HepG2 (cell line): ENCODE measurements around the gene CER1. TPM values are rescaled to one million over a fixed set of nuclear protein-coding genes. Genes with fewer than 3 reads are reported as not detected.

Source experiments
- ATAC-seq: fragments of 200-7000 bp; cut with Tn5 transposase; 3 replicates; pipeline ENCODE4 v1.9.1; 2020; ENCODE audit warnings: mild to moderate bottlenecking, moderate library complexity
- BruUV-seq: library from RNA; stranded (reverse); fragments of 400-500 nt; replicated peaks from 2 replicates; lab custom pipeline; 2021; lab: Mats Ljungman, UMichigan
- CTCF ChIA-PET: fragments of 300-600 bp; formaldehyde crosslinking; extraction: SDS; loops from one replicate; lab custom pipeline; 2021; ENCODE audit warnings: low total read pairs, inconsistent platforms, low intra/inter-chr PET ratio; lab: Yijun Ruan, JAX
- POLR2A ChIA-PET: fragments of 350-600 bp; sonication (Branson Sonifier 250); formaldehyde crosslinking; loops from one replicate; lab custom pipeline; 2020; ENCODE audit warnings: antibody characterized with exemption, inconsistent platforms; lab: Yijun Ruan, JAX
- DNase-seq: peaks from one replicate; pipeline ENCODE4 v3.0.0-alpha.2; 2015; ENCODE audit warnings: low spot score
- FAIRE-seq: peaks from 3 replicates; lab custom pipeline; 2011; peaks lifted over from hg19 to GRCh38; lab: Jason Lieb, UNC
- H2AFZ ChIP-seq: one replicate; pipeline ENCODE4 v1.6.1; 2011; ENCODE audit warnings: low read length, inconsistent platforms
- H3K27ac ChIP-seq: fragments of 300-600 bp; 3 replicates; pipeline ENCODE4 v1.8.0; 2011; ENCODE audit warnings: mixed run types, mild to moderate bottlenecking, mixed read lengths, low read length, inconsistent platforms; ENCODE audit not compliant: insufficient read depth; ENCODE audit errors: extremely low read length
- H3K27me3 ChIP-seq, 2 experiments: fragments of 200-600 bp in 1 of 2; 2 replicates in 1 of 2; 3 replicates in 1 of 2; pipeline versions ENCODE4 v1.6.0 to v1.8.0; 2011; ENCODE audit warnings: low read length in 2 of 2, mild to moderate bottlenecking in 2 of 2, moderate library complexity in 2 of 2, inconsistent platforms in 1 of 2; ENCODE audit not compliant: insufficient read depth in 2 of 2, control insufficient read depth in 1 of 2
- H3K36me3 ChIP-seq, 2 experiments: fragments of 200-600 bp in 1 of 2; replicated peaks in 1 of 2; 2 replicates in 1 of 2; 3 replicates in 1 of 2; pipeline versions ENCODE4 v1.5.1 to v1.8.0; 2011; ENCODE audit warnings: low read length in 2 of 2, inconsistent platforms in 1 of 2; ENCODE audit not compliant: insufficient read depth in 2 of 2, control insufficient read depth in 1 of 2
- H3K4me1 ChIP-seq: 2 replicates; pipeline ENCODE4 v1.5.1; 2012; ENCODE audit warnings: low read length, inconsistent platforms; ENCODE audit not compliant: insufficient read depth
- H3K4me2 ChIP-seq: 2 replicates; pipeline ENCODE4 v1.6.0; 2011; ENCODE audit warnings: low read depth, low read length, inconsistent platforms
- H3K4me3 ChIP-seq, 3 experiments: fragments of 200-600 bp in 1 of 3; sonication (generic), shearing (Covaris generic) in 1 of 3; replicated peaks in 1 of 3; 2 replicates each; pipeline ENCODE4 v1.5.1; 2011 to 2016; ENCODE audit warnings: low read length in 3 of 3, inconsistent platforms in 2 of 3, low read depth in 2 of 3, mild to moderate bottlenecking in 2 of 3, control low read depth in 1 of 3, mixed read lengths in 1 of 3; ENCODE audit not compliant: insufficient read depth in 1 of 3
- H3K79me2 ChIP-seq: one replicate; pipeline ENCODE4 v1.6.1; 2011; ENCODE audit warnings: low read length, inconsistent platforms; ENCODE audit not compliant: insufficient read depth
- H3K9ac ChIP-seq: 2 replicates; pipeline ENCODE4 v1.6.0; 2011; ENCODE audit warnings: mild to moderate bottlenecking, low read depth, low read length, inconsistent platforms; ENCODE audit not compliant: insufficient read depth
- H3K9me3 ChIP-seq: 2 replicates; pipeline ENCODE4 v1.5.1; 2012; ENCODE audit warnings: mild to moderate bottlenecking, low read length
- H4K20me1 ChIP-seq: 2 replicates; pipeline ENCODE4 v1.6.0; 2011; ENCODE audit warnings: inconsistent platforms, mild to moderate bottlenecking, low read length, moderate library complexity; ENCODE audit not compliant: insufficient read depth
- GPN1 ChIP-seq: sonication (generic); formaldehyde crosslinking; IDR thresholded peaks from 2 replicates; pipeline ENCODE4 v1.5.1; 2020; ENCODE audit warnings: missing genetic modification reagents, borderline replicate concordance
- JUNB ChIP-seq: sonication (generic); formaldehyde crosslinking; IDR thresholded peaks from 2 replicates; pipeline ENCODE4 v1.8.0; 2022; ENCODE audit warnings: missing genetic modification reagents, mild to moderate bottlenecking, borderline replicate concordance
- MATR3 ChIP-seq: sonication (generic); formaldehyde crosslinking; IDR thresholded peaks from 2 replicates; pipeline ENCODE4 v1.4.0; 2020; ENCODE audit warnings: missing genetic modification reagents
- MTF1 ChIP-seq: sonication (generic); formaldehyde crosslinking; IDR thresholded peaks from 2 replicates; pipeline ENCODE4 v1.5.0; 2020; ENCODE audit warnings: missing genetic modification reagents
- POLR2G ChIP-seq: fragments of 200-400 bp; formaldehyde crosslinking; IDR thresholded peaks from 2 replicates; pipeline ENCODE4 v1.6.1; 2018; ENCODE audit warnings: mild to moderate bottlenecking, low read depth, low read length, moderate library complexity
- RFX5 ChIP-seq: IDR thresholded peaks from 2 replicates; pipeline ENCODE4 v1.6.1; 2011; ENCODE audit warnings: low read depth, low read length, improper control_type of control experiment
- RFXANK ChIP-seq: IDR thresholded peaks from 2 replicates; pipeline ENCODE4 v1.6.1; 2016
- SAP130 ChIP-seq: IDR thresholded peaks from 2 replicates; pipeline ENCODE4 v1.6.1; 2016; ENCODE audit warnings: low read depth
- TMF1 ChIP-seq: sonication (generic); formaldehyde crosslinking; IDR thresholded peaks from 2 replicates; pipeline ENCODE4 v1.8.1; 2022; ENCODE audit warnings: low read depth, missing genetic modification reagents
- ZNF569 ChIP-seq: sonication (generic); formaldehyde crosslinking; IDR thresholded peaks from 2 replicates; pipeline ENCODE4 v1.5.0; 2020; ENCODE audit warnings: mild to moderate bottlenecking, missing genetic modification reagents, moderate library complexity, borderline replicate concordance
- WGBS: methylation state at CpG from one replicate; pipeline ENCODE4 v1.1.6; 2017; ENCODE audit warnings: low lambda C conversion rate; 5-methylcytosine and 5-hydroxymethylcytosine counted together
- in situ Hi-C: cut with HindIII; loops from 2 replicates; pipeline ENCODE4 v1.10.0; 2017; ENCODE audit warnings: low pct_unique_long_range_greater_than_20kb; ENCODE audit not compliant: extremely low pct_ligation_motif_present
- intact Hi-C: fragments of 100-400 bp; cut with micrococcal nuclease; formaldehyde crosslinking; loops from one replicate; pipeline ENCODE4 v1.10.0; 2022; ENCODE audit not compliant: unreplicated experiment
- polyA plus RNA-seq, 8 experiments: library from polyadenylated mRNA; depleted of rRNA in 3 of 8; stranded (reverse) in 7 of 8; unstranded in 1 of 8; fragments of >200 nt; fragmentation: Illumina TruSeq in 4 of 8; extraction: Trizol in 4 of 8; gene quantifications; 2 replicates each; pipeline versions ENCODE4 v1.2.1 to v1.2.3, GENCODE V29; 2011 to 2016; ENCODE audit warnings: low read depth in 4 of 8, missing spikeins in 1 of 8, mixed read lengths in 1 of 8; ENCODE audit not compliant: insufficient read depth in 1 of 8
- total RNA-seq, 5 experiments: library from RNA; depleted of rRNA; stranded (reverse); fragments of >200 nt; fragmentation: Illumina TruSeq; extraction: Trizol; gene quantifications; 2 replicates each; pipeline ENCODE4 v1.2.3, GENCODE V29; 2016; ENCODE audit warnings: low read depth in 1 of 5
- TF ChIP-seq, protein P1 (sequence below): sonication (generic); formaldehyde crosslinking; IDR thresholded peaks from 2 replicates; pipeline ENCODE4; 2020; ENCODE audit warnings: missing genetic modification reagents, mild to moderate bottlenecking, borderline replicate concordance
- TF ChIP-seq, protein P2 (sequence below): sonication (generic); formaldehyde crosslinking; conservative IDR thresholded peaks from 2 replicates; pipeline ENCODE4 v1.8.0; 2022; ENCODE audit warnings: mild to moderate bottlenecking, moderate library complexity, missing genetic modification reagents
- TF ChIP-seq, protein P3 (sequence below): sonication (generic); formaldehyde crosslinking; IDR thresholded peaks from 2 replicates; pipeline ENCODE4 v1.4.0; 2020; ENCODE audit warnings: mild to moderate bottlenecking, missing genetic modification reagents

CER1 gene
- total and polyA plus RNA-seq, 2 of the 13 experiments (the other 11 are each of a cell fraction or from before 2014, with no cell fraction given), result 0.18 TPM; not detected in 1

DNA sequence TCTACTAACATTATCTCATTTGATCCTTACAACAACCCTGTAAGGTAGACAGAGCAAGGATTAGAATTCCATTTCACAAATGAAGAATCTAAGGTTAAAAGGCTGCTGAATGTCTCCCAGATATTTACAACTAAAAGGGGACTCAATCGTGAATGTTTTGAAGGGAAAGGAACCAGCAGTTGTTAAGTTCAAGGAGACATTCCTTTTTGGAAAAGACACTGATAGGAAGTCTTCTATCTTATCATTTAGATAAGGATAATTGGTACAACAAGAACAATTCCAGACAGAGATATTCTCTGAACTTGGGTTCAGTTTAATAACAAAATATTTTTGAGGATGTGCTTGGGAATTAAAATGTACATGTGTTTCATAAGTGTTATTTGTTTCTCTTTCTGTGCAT, 37.5 kb upstream of the CER1 start:
- Histone ChIP-seq H4K20me1 (no peaks in the 10 kb centered on the region), H3K9ac (no peak overlapping the region), H3K36me3 (peaks cover 0 to 35% of the 10 kb centered on the region in 2 experiments; a peak in 3 of 5 replicates), H3K4me3 (no peak overlapping the region), H3K27me3 (no peaks in the 10 kb centered on the region), H3K4me1 (peaks cover 9% of the 10 kb centered on the region), H3K79me2 (no peaks in the 10 kb centered on the region), H3K9me3 (no peaks in the 10 kb centered on the region), H2AFZ (no peak overlapping the region), H3K27ac (no peak overlapping the region), H3K4me2 (no peak overlapping the region)
- BruUV-seq, result no TSS peak
- 0% methylated on average over 1 of the region's 1 CpG for WGBS
- ChIA-PET POLR2A (no interaction called here), CTCF (no interaction called here)
- in situ Hi-C loops, result loop anchor here (10.0 kb wide), 1 partner anchor 295 kb away; no protein-coding TSS in a partner anchor
- no peak for ATAC-seq
- intact Hi-C loops, result no loop called here
- no peak for FAIRE-seq
- DNase-seq, result no peak
- TF ChIP-seq POLR2G (no peak), TMF1 (CRISPR knock-in tag) (no peak), JUNB (CRISPR knock-in tag) (no peak), MTF1 (CRISPR knock-in tag) (no peak), RFX5 (no peak), GPN1 (CRISPR knock-in tag) (no peak), SAP130 (CRISPR knock-in tag) (no peak), MATR3 (CRISPR knock-in tag) (no peak), RFXANK (CRISPR knock-in tag) (no peak), ZNF569 (CRISPR knock-in tag) (no peak)
- TF ChIP-seq, protein P1, sequence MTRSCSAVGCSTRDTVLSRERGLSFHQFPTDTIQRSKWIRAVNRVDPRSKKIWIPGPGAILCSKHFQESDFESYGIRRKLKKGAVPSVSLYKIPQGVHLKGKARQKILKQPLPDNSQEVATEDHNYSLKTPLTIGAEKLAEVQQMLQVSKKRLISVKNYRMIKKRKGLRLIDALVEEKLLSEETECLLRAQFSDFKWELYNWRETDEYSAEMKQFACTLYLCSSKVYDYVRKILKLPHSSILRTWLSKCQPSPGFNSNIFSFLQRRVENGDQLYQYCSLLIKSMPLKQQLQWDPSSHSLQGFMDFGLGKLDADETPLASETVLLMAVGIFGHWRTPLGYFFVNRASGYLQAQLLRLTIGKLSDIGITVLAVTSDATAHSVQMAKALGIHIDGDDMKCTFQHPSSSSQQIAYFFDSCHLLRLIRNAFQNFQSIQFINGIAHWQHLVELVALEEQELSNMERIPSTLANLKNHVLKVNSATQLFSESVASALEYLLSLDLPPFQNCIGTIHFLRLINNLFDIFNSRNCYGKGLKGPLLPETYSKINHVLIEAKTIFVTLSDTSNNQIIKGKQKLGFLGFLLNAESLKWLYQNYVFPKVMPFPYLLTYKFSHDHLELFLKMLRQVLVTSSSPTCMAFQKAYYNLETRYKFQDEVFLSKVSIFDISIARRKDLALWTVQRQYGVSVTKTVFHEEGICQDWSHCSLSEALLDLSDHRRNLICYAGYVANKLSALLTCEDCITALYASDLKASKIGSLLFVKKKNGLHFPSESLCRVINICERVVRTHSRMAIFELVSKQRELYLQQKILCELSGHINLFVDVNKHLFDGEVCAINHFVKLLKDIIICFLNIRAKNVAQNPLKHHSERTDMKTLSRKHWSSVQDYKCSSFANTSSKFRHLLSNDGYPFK (CRISPR knock-in tag), result no peak
- TF ChIP-seq, protein P2, sequence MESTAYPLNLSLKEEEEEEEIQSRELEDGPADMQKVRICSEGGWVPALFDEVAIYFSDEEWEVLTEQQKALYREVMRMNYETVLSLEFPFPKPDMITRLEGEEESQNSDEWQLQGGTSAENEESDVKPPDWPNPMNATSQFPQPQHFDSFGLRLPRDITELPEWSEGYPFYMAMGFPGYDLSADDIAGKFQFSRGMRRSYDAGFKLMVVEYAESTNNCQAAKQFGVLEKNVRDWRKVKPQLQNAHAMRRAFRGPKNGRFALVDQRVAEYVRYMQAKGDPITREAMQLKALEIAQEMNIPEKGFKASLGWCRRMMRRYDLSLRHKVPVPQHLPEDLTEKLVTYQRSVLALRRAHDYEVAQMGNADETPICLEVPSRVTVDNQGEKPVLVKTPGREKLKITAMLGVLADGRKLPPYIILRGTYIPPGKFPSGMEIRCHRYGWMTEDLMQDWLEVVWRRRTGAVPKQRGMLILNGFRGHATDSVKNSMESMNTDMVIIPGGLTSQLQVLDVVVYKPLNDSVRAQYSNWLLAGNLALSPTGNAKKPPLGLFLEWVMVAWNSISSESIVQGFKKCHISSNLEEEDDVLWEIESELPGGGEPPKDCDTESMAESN (CRISPR knock-in tag), result no peak
- TF ChIP-seq, protein P3, sequence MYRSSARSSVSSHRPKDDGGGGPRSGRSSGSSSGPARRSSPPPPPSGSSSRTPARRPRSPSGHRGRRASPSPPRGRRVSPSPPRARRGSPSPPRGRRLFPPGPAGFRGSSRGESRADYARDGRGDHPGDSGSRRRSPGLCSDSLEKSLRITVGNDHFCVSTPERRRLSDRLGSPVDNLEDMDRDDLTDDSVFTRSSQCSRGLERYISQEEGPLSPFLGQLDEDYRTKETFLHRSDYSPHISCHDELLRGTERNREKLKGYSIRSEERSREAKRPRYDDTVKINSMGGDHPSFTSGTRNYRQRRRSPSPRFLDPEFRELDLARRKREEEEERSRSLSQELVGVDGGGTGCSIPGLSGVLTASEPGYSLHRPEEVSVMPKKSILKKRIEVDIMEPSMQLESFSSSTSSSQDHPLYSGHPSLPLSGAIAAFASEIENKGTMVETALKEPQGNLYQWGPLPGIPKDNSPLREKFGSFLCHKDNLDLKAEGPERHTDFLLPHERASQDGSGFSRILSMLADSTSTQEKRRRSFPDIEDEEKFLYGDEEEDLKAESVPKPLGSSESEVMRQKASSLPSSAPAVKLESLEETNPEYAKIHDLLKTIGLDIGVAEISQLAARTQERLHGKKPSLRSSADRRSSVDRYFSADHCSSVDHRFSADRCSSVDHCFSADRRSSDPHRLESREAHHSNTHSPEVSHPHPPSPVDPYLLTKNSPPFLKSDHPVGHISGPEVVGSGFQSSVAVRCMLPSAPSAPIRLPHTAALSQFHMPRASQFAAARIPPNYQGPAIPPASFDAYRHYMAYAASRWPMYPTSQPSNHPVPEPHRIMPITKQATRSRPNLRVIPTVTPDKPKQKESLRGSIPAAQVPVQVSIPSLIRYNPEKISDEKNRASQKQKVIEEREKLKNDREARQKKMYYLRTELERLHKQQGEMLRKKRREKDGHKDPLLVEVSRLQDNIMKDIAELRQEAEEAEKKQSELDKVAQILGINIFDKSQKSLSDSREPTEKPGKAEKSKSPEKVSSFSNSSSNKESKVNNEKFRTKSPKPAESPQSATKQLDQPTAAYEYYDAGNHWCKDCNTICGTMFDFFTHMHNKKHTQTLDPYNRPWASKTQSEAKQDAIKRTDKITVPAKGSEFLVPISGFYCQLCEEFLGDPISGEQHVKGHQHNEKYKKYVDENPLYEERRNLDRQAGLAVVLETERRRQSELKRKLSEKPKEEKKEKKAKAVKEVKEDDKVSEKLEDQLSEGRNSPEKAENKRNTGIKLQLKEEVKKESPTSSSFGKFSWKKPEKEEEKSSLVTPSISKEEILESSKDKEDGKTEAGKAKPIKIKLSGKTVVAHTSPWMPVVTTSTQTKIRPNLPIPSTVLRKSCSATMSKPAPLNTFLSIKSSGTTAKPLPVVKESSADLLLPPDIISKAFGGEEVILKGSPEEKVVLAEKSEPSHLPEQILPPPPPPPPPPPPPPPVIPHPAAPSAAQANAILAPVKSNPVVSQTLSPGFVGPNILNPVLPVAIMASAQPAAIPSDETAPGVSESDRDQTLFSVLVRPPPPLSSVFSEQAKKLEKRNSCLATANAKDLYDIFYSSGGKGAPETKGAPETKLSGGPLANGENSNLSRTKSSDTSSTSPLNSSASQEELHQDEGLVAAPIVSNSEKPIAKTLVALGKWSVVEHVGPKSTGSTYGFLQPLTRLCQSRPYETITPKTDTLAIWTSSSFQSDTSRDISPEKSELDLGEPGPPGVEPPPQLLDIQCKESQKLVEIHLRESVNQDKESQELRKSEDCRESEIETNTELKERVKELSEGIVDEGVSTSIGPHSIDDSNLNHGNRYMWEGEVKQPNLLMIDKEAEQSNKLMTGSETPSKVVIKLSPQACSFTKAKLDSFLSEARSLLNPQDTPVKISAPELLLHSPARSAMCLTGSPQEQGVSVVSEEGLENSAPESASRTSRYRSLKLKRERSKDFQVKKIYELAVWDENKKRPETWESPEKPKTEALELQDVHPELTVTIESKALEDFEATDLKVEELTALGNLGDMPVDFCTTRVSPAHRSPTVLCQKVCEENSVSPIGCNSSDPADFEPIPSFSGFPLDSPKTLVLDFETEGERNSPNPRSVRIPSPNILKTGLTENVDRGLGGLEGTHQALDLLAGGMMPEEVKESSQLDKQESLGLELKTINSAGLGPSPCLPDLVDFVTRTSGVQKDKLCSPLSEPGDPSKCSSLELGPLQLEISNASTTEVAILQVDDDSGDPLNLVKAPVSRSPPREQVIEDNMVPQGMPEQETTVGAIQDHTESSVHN (CRISPR knock-in tag), result no peak
